Activated CD4-positive, CD25-positive, alpha-beta regulatory T cell treated with anti-CD3 and anti-CD28 coated beads, Interleukin-2, amount 50 U/mL, for 72 hours (primary cell): ENCODE results near the gene TACR2.

Source experiments
- DNase-seq: peaks from one replicate; pipeline ENCODE4 v3.0.0; 2021

Gene TACR2

GRCh38 chr10:69449841-69450240 is 33.1 kb upstream of the TACR2 start:
- DNase-seq = no peak

- no peak for DNase-seq
Measured at GRCh38 chr10:69446650-69447151, 30.0 kb upstream of the TACR2 start.

DNA sequence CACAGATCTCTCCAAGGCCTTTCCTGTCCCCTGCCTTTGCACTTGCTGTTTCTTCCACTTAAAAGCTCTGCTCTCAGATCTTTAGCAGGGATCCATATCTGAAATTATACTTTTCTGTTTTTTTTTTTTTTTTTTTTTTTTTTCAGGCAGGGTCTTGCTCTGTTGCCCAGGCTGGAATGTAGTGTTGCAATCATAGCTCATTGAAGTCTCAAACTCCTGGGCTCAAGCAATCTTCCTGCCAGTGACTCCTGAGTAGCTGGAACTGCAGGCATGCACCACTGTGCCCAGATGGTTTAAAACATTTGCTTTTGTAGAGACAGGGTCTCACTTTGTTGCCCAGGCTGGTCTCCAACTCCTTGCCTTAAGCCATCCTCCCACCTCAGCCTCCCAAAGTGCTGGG is 29.5 kb upstream of the TACR2 start:
- no peak for DNase-seq

- no peak for DNase-seq
Measured at GRCh38 chr10:69445041-69445440, 28.3 kb upstream of the TACR2 start.

DNA sequence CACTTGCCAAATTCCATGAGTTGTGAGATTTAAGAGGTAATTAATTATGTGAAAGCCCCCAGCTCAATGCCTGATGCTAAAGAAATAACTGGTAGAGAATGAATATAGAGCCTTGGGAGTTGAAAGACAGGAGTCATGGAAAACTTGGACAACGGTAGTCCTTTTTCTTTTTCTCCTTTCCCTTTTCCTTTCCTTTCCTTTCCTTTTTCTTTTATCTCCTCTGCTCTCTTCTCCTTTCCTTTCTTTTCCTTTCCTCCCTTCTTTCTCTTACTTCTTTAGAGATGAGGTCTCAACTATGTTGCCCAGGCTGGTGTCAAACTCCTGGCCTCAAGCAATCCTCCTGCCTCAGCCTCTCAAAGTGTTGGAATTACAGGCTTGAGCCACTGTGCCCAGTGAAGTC is 26.6 kb upstream of the TACR2 start:
- no peak for DNase-seq

DNA sequence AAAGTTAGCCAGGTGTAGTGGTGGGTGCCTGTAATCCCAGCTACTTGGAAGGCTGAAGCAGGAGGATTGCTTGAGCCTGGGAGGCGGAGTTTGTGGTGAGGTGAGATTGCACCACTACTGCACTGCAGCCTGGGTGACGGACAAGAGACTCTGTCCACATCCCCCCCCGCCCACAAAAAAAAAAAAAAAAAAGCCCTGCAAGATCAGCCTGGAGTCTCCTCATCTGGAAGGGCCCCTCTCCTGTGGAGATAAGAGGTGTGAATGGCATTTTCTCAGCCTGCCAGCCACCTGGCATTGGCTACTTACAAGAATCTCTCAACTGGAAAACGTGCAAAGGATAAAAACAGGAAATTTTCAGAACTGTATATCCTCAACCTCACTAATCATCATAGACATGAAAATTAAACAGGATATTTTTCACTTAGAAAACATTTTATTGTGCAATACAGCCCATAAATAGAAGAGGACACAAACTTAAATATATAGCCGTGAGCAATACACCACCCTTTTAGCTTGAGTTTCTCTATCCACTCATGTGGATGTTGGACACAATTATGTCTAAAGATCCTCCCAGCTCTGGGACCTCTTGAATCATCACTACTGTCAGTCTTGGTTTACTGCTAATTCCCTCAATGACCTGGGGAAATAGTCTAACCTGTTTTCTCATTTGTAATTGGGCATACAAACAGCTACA is 23.2 kb upstream of the TACR2 start:
- no peak for DNase-seq

GRCh38 chr10:69439350-69439739 is 22.6 kb upstream of the TACR2 start:
- DNase-seq = no peak

DNA sequence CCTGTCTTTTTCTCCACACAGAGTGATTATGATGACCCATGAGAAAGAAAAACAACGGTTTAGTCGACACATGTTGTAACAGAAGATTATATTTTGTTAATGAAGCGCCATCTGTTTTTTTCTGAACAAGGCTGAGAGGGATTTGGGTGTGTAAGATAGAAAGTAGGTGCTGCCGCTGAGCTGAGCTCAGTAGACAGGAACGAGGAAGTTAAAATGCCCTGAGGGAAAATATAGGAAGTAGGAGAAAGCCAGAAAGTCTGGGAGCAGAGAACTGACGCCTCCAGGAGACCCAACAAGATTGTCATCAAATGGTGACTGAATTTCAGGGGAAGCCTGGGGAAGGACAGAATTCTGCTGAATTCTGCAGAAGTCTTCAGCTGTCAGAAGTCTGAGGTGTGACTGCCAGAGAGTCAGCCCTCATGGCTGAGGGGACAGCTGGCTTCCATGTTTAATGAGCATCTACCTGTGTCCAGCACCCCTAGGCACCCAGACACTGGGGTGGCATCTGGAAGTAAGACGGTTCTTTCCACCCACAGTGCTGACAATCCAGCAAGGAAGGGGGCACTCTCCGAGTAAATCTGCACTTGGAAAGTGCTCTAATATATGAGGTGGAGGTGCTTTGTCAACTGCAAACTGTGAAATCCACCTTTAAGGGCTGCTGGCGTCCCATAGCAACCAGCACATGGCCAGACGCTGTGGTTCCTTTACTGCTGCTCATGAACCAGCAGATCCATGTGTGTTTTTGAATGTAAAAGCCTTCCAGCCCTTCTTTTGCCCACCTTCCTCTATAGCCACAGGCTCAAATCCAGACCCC is 22.0 kb upstream of the TACR2 start:
- DNase-seq = no peak

DNA sequence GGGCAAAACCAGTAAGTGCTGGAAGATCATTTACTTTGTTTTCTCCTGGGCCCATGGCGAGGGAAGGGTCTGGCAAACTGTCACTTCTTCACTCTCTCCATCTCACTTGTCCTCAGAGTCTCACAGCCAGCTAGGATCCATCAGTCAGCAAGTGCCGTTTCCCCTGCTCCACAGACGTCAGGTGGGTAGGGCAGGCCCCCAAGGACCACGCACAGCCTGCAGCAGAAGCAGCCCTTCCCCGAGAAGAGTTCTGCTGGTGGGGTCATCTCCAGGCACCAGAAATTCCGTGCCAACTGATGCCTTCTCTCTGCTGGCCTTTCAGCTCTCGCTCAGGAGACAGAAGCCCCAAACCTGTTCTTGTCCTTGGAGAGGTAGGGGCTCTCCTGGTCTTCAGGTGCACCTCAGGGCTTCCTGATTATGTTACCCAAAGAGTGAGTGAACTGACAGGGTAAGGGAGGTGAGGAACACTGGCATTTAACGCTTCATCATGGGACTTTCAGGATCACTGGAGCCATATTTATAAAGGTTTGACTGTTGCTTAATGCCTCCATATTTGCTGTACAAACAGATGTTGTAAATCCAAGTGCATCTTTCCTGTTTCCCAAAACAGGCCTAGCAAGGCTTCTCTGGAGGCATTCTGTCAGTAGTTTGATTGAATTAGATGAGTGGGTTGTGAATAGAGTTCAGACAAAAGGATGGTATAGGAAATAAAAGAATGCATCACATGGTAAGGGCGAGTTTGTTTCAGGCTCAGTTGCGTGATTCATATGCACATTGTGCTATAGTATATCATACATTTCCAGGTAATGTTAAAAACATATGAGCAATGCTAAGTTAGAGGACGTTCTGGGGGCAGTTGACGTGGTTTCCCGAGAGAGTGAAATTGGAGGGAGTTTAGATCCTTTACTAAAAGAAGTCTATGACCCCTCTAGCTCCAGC is 20.9 kb upstream of the TACR2 start:
- no peak for DNase-seq

DNA sequence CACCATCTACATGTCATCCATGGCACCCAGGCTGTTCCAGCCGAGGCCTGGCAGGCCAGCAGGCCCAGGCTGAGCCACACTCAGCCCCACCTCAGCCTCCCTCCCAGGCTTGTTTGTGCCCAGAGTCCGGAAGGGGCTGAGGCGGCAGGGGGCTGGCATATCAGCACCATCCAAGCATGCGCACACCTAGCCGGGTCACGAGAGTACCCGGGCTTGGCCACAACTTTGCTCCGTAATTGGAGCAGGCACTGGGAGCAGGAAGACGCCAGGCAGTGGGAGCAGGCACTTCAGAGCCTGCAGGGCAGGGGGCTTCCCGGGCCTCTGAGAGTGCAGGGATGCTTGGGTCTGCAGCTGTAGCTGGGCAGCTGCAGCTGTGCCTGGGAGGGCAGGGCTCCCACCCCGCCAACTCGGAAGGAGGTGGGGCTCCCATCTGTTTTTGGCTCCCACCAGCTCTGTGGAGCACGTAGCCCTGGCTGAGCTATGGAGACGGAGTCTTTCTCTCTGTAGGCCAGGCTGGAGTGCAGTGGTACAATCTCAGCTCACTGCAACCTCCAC is 19.3 kb upstream of the TACR2 start:
- no peak for DNase-seq

DNA sequence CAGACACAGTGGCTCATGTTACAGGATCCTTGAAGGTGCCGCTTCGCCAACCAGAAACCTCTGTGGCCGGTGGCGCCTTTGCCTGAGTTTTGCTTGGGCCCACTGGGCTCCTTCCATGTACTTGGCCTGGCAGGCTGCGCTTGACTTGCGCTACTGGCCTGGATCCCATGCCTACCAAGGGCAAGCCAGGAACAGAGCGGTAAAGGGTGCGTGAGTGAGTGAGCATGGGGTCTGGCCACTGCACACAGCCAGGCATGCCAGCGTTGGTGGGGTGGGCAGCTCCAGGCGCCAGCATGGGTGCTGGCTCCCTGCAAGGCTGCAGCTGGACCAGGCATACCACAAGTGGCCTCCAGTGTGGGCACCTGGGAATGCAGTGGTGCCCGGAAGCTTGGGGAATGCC is 18.2 kb upstream of the TACR2 start:
- no peak for DNase-seq

DNA sequence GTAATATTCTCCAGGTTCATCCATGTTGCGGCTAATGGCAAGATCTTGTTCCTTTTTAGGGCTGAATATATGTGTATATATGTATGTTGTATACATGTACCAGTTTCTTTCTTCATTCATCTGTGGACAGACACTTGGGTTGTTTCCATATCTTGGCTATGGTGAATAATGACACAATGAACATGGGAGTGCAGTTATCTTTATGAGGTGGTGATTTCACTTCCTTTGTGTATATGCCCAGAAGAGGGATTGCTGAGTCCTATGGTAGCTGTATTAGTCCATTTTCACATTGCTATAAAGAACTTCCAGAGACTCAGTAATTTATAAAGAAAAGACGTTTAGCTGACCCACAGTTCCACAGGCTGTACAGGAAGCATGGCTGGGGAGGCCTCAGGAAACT is 17.5 kb upstream of the TACR2 start:
- DNase-seq = no peak

DNA sequence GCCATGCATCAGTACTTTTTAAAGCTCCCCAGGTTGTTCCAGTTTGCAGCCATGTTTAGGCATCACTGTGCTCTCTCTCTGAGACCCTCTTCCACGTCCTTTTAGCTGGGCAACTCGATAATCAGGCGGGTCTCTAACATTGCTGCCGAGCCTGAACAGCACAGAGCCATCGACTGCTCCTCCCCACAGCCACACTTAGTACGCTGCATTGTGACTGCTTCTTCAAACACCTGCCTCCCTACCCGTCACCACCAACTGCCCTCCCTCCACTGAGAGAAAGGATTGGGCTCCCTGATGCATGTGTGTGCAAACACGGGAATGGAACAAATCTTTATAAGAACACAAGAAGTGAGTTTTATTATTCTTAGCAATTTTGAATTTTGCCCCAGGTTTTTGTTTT is 11.4 kb upstream of the TACR2 start:
- DNase-seq = no peak

- no peak for DNase-seq
Measured at GRCh38 chr10:69426376-69426727, 9.6 kb upstream of the TACR2 start.

- DNase-seq = no peak
Measured at GRCh38 chr10:69425511-69426298, 9.0 kb upstream of the TACR2 start.

GRCh38 chr10:69425041-69425440 is 8.3 kb upstream of the TACR2 start:
- no peak for DNase-seq

GRCh38 chr10:69422676-69423075 is 6.0 kb upstream of the TACR2 start:
- no peak for DNase-seq

- no peak for DNase-seq
Measured at GRCh38 chr10:69421611-69422308, 5.0 kb upstream of the TACR2 start.

DNA sequence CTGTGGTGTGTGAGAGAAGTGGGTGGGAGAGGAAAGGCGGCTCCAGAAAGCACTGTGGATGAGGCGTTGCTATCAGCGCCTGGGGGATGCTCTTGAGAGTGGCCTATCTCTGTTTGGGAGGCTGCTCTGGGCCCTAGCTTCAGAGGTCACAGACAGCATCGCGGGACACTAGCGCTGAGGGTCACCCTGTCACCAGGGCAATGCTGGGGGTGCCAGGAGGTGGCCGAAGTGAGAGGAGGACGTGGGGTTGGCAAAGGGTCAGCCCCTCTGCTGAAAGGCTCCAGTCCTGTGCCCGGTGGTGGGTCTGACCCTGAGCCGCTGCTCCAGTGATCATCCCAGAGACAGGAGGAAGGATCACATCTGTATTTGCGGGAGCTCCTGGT is 3.0 kb upstream of the TACR2 start:
- no peak for DNase-seq

DNA sequence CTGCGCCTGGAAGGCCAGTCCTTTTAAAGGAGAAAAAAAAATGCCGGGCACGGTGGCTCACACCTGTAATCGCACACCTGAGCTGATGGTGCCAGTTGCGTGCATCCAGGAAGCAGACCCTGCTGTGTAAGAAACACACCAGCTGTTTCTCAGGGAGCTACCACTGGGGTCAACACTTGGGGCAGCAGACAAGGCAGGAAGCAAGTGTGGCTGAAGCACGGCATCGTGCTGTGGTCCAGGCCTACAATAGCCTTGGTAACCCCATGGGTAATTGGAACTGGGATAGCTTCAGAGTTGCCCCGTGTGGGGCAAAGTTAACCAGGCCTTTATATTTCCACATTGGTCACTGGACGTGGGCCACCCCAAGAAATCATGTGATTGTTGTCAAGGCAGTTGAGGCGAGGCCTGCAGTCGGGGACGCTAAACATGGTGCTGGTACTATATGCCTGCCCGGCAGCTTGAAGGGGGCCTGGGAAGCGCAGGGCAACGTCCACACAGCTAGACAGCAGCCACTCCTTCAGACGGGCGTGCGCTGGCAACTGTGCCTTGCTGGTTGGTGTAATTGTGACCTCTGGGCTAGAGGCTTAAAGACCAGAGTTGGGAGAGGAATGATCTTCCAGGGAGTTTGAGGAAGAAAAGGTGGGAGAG is 2.5 kb upstream of the TACR2 start:
- DNase-seq = no peak
